ENCODE results near the gene ALS2CL. TPM values are rescaled to one million over a fixed set of nuclear protein-coding genes. Genes with fewer than 3 reads are reported as not detected.

Gene ALS2CL
- total RNA-seq, 1 donor from 2014 or later: 49.0 TPM

GRCh38 chr3:46655271-46655670 is 38.2 kb downstream of the ALS2CL start:
- no peak for DNase-seq (ENCODE audit: low spot score in 2 of 2)
- no peak overlapping the region for H3K27ac ChIP-seq
- H3K9me3 ChIP-seq: no peaks in the 10 kb centered on the region
- intact Hi-C loops (cut with DNase I): no loop called here
- no peaks in the 10 kb centered on the region for H3K36me3 ChIP-seq
- H3K4me3 ChIP-seq: no peak overlapping the region
- no peaks in the 10 kb centered on the region for H3K27me3 ChIP-seq
- no peak for TF ChIP-seq CTCF (IDR thresholded peaks at IDR 0.05)
- H3K4me1 ChIP-seq: no peaks in the 10 kb centered on the region

DNA sequence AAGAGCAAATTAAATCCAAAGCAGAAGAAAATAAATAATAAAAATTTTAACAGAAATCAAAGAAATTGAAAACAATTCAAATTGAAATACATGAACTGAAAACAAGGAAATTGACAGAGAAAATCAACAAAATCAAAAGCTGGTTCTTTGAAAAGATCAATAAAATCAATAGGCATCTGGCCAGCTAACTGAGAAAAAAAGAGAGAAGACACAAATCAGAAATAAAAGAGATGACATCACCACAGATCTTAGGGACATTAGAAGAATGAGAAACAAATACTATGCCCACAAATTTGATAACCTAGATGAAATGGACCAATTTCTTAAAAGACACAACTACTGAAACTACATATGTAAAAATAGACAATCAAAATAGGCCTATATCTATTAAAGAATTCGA is 42.4 kb downstream of the ALS2CL start:
- TF ChIP-seq CTCF (IDR thresholded peaks at IDR 0.05): no peak
- H3K27ac ChIP-seq: no peak overlapping the region
- no peak overlapping the region for H3K4me3 ChIP-seq
- H3K27me3 ChIP-seq: no peaks in the 10 kb centered on the region
- no peaks in the 10 kb centered on the region for H3K9me3 ChIP-seq
- no peak for DNase-seq (ENCODE audit: low spot score in 2 of 2)
- H3K36me3 ChIP-seq: no peaks in the 10 kb centered on the region
- H3K4me1 ChIP-seq: no peaks in the 10 kb centered on the region
- intact Hi-C loops (cut with DNase I): no loop called here

GRCh38 chr3:46649436-46649835 is 44.0 kb downstream of the ALS2CL start:
- Histone ChIP-seq H3K36me3 (no peaks in the 10 kb centered on the region), H3K4me3 (no peak overlapping the region), H3K4me1 (no peaks in the 10 kb centered on the region), H3K27ac (no peak overlapping the region), H3K9me3 (no peaks in the 10 kb centered on the region), H3K27me3 (no peaks in the 10 kb centered on the region)
- no peak for DNase-seq (ENCODE audit: low spot score in 2 of 2)
- no peak for TF ChIP-seq CTCF (IDR thresholded peaks at IDR 0.05)
- intact Hi-C loops (cut with DNase I): no loop called here

DNA sequence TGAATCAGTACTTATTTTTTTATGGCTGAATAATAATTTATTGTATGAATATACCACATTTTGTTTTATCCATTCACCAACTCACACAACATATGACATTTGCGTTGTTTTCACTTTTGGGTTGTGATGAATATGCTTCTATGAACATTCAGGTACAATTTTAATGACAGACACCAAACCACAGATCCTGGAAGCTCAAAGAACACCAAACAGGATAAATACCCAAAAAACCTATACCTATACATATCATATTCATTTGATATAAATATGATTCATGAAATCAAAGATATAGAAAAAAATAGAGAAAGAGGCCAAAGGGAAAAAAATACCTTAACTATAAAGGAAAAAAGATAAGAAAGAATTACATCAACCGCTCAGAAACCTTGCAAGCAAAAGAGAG is 45.4 kb downstream of the ALS2CL start:
- intact Hi-C loops (cut with DNase I): no loop called here
- H3K4me3 ChIP-seq: no peak overlapping the region
- H3K27ac ChIP-seq: no peak overlapping the region
- H3K36me3 ChIP-seq: no peaks in the 10 kb centered on the region
- TF ChIP-seq CTCF (IDR thresholded peaks at IDR 0.05): no peak
- no peaks in the 10 kb centered on the region for H3K4me1 ChIP-seq
- H3K9me3 ChIP-seq: no peaks in the 10 kb centered on the region
- DNase-seq (ENCODE audit: low spot score in 2 of 2): no peak
- H3K27me3 ChIP-seq: no peaks in the 10 kb centered on the region

- H3K36me3 ChIP-seq: no peaks in the 10 kb centered on the region
- H3K4me3 ChIP-seq: no peak overlapping the region
- H3K4me1 ChIP-seq: no peaks in the 10 kb centered on the region
- intact Hi-C loops (cut with DNase I): no loop called here
- H3K9me3 ChIP-seq: no peaks in the 10 kb centered on the region
- no peaks in the 10 kb centered on the region for H3K27me3 ChIP-seq
- TF ChIP-seq CTCF (IDR thresholded peaks at IDR 0.05): no peak
- H3K27ac ChIP-seq: no peak overlapping the region
- no peak for DNase-seq (ENCODE audit: low spot score in 2 of 2)
These were observed 46.8 kb downstream of the ALS2CL start for GRCh38 chr3:46646700-46647099.

- no peak for DNase-seq (ENCODE audit: low spot score in 2 of 2)
- Histone ChIP-seq H3K4me1 (no peaks in the 10 kb centered on the region), H3K4me3 (no peak overlapping the region), H3K9me3 (peaks cover 0 to 7% of the 10 kb centered on the region in 2 donors), H3K36me3 (no peaks in the 10 kb centered on the region), H3K27ac (no peak overlapping the region), H3K27me3 (no peaks in the 10 kb centered on the region)
- intact Hi-C loops (cut with DNase I): no loop called here
- no peak for TF ChIP-seq CTCF (IDR thresholded peaks at IDR 0.05)
These were observed 49.8 kb downstream of the ALS2CL start for GRCh38 chr3:46643701-46644100.

Data from ascending aorta (tissue), 2 donors.